Neural crest cell (in vitro differentiated cells): Measurements from ENCODE around the gene CAV1. TPM values are rescaled to one million over a fixed set of nuclear protein-coding genes. Genes with fewer than 3 reads are reported as not detected.

Experiments used
- DNase-seq: peaks from one replicate; pipeline ENCODE4 v3.0.0; 2021; ENCODE audit warnings: low read depth, mixed read lengths, low spot score
- H3K27ac Mint-ChIP-seq: one replicate; pipeline ENCODE4 v1.8.0; 2021; ENCODE audit warnings: mild to moderate bottlenecking, mixed read lengths; ENCODE audit not compliant: unreplicated experiment
- H3K27me3 Mint-ChIP-seq: 2 replicates; pipeline ENCODE4 v1.8.0; 2021; ENCODE audit warnings: low read depth, mild to moderate bottlenecking, mixed read lengths
- H3K36me3 Mint-ChIP-seq: 2 replicates; pipeline ENCODE4 v1.8.0; 2021; ENCODE audit warnings: low read depth, mild to moderate bottlenecking, mixed read lengths
- H3K4me1 Mint-ChIP-seq: 2 replicates; pipeline ENCODE4 v1.8.0; 2021; ENCODE audit warnings: mixed read lengths
- H3K4me3 Mint-ChIP-seq: one replicate; pipeline ENCODE4 v1.8.0; 2021; ENCODE audit warnings: mild to moderate bottlenecking, mixed read lengths
- H3K9me3 Mint-ChIP-seq: 2 replicates; pipeline ENCODE4 v1.8.0; 2021; ENCODE audit warnings: mixed read lengths
- CTCF ChIP-seq: fragments of 200-600 bp; sonication (generic); conservative IDR thresholded peaks from 2 replicates; pipeline ENCODE4 v1.5.0; 2021; ENCODE audit warnings: antibody characterized with exemption, mild to moderate bottlenecking
- total RNA-seq: library from RNA; stranded (reverse); gene quantifications from 2 replicates; pipeline ENCODE4 v1.2.1, GENCODE V29; 2021

The CAV1 gene
- total RNA-seq, 1 donor from 2014 or later = 3.7 TPM

GRCh38 chr7:116597384-116597783 is 72.5 kb downstream of the CAV1 start:
- Mint-ChIP-seq H3K27ac (no peak overlapping the region), H3K36me3 (no peaks in the 10 kb centered on the region)
- TF ChIP-seq CTCF = no peak

GRCh38 chr7:116598278-116598677 is 73.4 kb downstream of the CAV1 start:
- Mint-ChIP-seq H3K9me3 (no peaks in the 10 kb centered on the region), H3K36me3 (no peaks in the 10 kb centered on the region), H3K4me3 (no peak overlapping the region), H3K27me3 (peaks cover under 1% of the 10 kb centered on the region), H3K27ac (no peak overlapping the region), H3K4me1 (no peaks in the 10 kb centered on the region)
- no peak for DNase-seq
- no peak for TF ChIP-seq CTCF

More at GRCh38 chr7:116597384-116597783, 72.5 kb downstream of the CAV1 start:
- no peak overlapping the region for H3K4me3 Mint-ChIP-seq
- no peaks in the 10 kb centered on the region for H3K9me3 Mint-ChIP-seq
- no peak for DNase-seq
- H3K27me3 Mint-ChIP-seq = peaks cover 5% of the 10 kb centered on the region
- H3K4me1 Mint-ChIP-seq = no peaks in the 10 kb centered on the region

- Mint-ChIP-seq H3K4me3 (no peak overlapping the region), H3K27me3 (no peaks in the 10 kb centered on the region)
- DNase-seq = no peak
These were observed 74.0 kb downstream of the CAV1 start for GRCh38 chr7:116598861-116599260.

DNA sequence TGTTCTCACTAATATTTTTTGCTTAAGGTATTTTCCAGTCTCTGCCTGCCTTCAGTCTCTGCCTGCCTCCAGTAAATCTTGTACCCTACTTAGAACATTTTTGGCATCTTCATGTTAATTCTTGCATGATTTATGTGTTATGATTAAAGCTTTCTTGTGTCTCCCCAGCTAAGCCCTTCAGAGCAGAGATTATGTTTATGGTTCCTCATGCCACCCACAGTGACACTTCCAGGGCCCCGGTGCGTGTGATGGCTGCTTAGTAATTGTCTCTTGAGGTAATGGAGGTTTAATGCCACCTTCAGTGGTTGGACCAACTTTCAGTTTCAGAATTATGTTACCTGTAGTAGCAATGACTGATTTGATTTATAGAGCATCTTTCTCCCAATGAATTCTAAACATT is 76.6 kb downstream of the CAV1 start:
- no peak for TF ChIP-seq CTCF
- Mint-ChIP-seq H3K4me3 (no peak overlapping the region), H3K36me3 (no peaks in the 10 kb centered on the region), H3K9me3 (no peaks in the 10 kb centered on the region), H3K27ac (no peak overlapping the region), H3K4me1 (no peaks in the 10 kb centered on the region), H3K27me3 (no peaks in the 10 kb centered on the region)
- DNase-seq = no peak

More at GRCh38 chr7:116598861-116599260, 74.0 kb downstream of the CAV1 start:
- no peaks in the 10 kb centered on the region for H3K36me3 Mint-ChIP-seq
- H3K27ac Mint-ChIP-seq = no peak overlapping the region
- H3K9me3 Mint-ChIP-seq = no peaks in the 10 kb centered on the region
- no peak for TF ChIP-seq CTCF
- H3K4me1 Mint-ChIP-seq = no peaks in the 10 kb centered on the region

GRCh38 chr7:116607299-116607698 is 82.5 kb downstream of the CAV1 start:
- DNase-seq = no peak
- TF ChIP-seq CTCF = no peak
- H3K9me3 Mint-ChIP-seq = peaks cover 4% of the 10 kb centered on the region

GRCh38 chr7:116610210-116610609 is 85.4 kb downstream of the CAV1 start:
- H3K4me3 Mint-ChIP-seq = no peak overlapping the region
- H3K4me1 Mint-ChIP-seq = peaks cover 12% of the 10 kb centered on the region
- no peak overlapping the region for H3K27ac Mint-ChIP-seq
- peaks cover 4% of the 10 kb centered on the region for H3K9me3 Mint-ChIP-seq
- no peak for TF ChIP-seq CTCF
- no peaks in the 10 kb centered on the region for H3K36me3 Mint-ChIP-seq
- no peaks in the 10 kb centered on the region for H3K27me3 Mint-ChIP-seq
- no peak for DNase-seq

More at GRCh38 chr7:116607299-116607698, 82.5 kb downstream of the CAV1 start:
- H3K27me3 Mint-ChIP-seq = no peaks in the 10 kb centered on the region
- H3K27ac Mint-ChIP-seq = no peak overlapping the region
- no peaks in the 10 kb centered on the region for H3K4me1 Mint-ChIP-seq
- no peak overlapping the region for H3K4me3 Mint-ChIP-seq
- H3K36me3 Mint-ChIP-seq = no peaks in the 10 kb centered on the region
